ENCODE results near the gene PDSS2. TPM values are rescaled to one million over a fixed set of nuclear protein-coding genes. Genes with fewer than 3 reads are reported as not detected.
"Not testable (repeated sequence)": the region's sequence is repeated elsewhere in the genome, so short reads cannot be mapped to it uniquely, and the experiment has no call there.

Gene PDSS2
- total RNA-seq, 1 donor from 2014 or later = 13.0 TPM

DNA sequence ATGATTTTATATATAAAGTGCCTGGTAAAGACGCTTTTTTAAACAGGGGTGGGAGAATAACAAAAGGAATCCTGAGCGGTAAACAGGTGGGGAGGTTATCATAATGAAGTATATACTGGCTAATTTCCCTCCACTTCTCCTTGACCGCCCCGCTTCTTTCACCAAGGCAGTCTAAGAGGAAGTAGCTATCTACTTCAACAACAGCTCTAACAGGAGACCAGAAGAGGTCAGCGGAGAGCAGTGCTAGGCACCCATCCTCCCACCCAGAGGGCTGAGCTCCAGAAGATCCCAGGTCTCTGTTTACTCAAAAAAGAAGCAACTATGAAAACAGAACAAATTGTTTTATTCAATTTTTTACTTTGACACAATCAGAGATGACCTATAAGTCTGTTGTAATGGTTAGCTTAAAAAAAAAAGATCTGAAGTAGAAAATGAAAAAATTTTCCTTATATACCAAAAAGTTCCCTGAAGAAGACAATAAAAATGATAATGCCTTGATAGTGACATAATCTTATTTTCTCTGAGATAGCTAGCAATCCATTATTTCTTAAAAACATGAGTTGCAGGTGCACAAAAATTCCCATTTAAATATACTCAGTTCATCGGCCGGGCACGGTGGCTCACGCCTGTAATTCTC is 141.1 kb downstream of the PDSS2 start:
- Mint-ChIP-seq H3K9me3 (no peaks in the 10 kb centered on the region), H3K27me3 (ENCODE audit: low read depth) (no peaks in the 10 kb centered on the region), H3K36me3 (ENCODE audit: low read depth) (no peaks in the 10 kb centered on the region), H3K4me3 (ENCODE audit: low read depth) (no peak overlapping the region), H3K4me1 (ENCODE audit: low read depth) (peaks cover 10% of the 10 kb centered on the region), H3K27ac (no peak overlapping the region)
- DNase-seq (ENCODE audit: low spot score) = no peak
- intact Hi-C loops (cut with micrococcal nuclease) = loop anchor here (10.0 kb wide), 1 partner anchor 177 kb away; the partner anchor contains the start of gene SOBP

DNA sequence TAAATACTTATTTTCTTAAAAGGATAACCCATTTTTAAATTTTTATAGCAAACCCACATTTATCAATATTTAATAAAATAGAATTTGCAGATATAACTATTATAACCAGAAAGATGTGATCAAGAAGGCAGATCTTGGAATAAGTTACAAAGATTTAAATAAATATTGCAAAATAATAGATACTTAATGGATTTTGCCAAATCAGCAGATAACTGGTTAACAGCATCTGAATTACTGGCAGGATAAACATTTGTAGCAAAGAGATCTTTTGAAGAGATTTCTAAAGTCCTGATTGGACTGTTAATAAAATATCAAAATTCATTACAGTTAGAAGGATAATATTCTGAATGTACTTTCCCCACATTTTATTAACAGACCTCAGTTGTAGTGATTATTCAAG is 144.2 kb downstream of the PDSS2 start:
- intact Hi-C loops (cut with micrococcal nuclease) = loop anchor here (10.0 kb wide), 1 partner anchor 180 kb away; the partner anchor contains the start of gene SOBP

DNA sequence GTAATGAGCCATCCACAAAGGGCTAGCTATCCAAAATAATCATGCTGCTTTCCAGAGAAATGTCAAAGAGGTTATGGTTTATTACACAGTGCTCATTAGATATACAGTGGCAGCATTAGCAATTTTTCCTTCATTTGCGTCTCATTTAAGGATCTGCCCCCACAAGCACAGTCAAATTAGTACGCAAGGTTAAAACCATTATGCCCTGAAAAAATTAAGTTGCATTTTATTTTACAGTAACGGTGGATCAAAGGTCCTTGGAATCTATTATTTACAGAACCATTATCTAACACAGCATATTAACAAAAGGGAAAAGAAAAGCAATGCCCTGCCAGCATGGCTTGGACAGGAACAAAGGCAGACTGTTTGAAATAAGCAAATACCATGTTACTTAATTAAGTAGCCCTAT is 144.8 kb downstream of the PDSS2 start:
- H3K36me3 Mint-ChIP-seq (ENCODE audit: low read depth) = no peaks in the 10 kb centered on the region
- no peaks in the 10 kb centered on the region for H3K27me3 Mint-ChIP-seq (ENCODE audit: low read depth)
- H3K4me1 Mint-ChIP-seq (ENCODE audit: low read depth) = no peaks in the 10 kb centered on the region
- intact Hi-C loops (cut with micrococcal nuclease) = loop anchor here (10.0 kb wide), 1 partner anchor 180 kb away; the partner anchor contains the start of gene SOBP
- DNase-seq (ENCODE audit: low spot score) = no peak
- H3K27ac Mint-ChIP-seq = no peak overlapping the region
- no peak overlapping the region for H3K4me3 Mint-ChIP-seq (ENCODE audit: low read depth)
- H3K9me3 Mint-ChIP-seq = no peaks in the 10 kb centered on the region

More for the DNA sequence above, 144.2 kb downstream of the PDSS2 start:
- Mint-ChIP-seq H3K36me3 (ENCODE audit: low read depth) (no peaks in the 10 kb centered on the region), H3K27ac (no peak overlapping the region), H3K27me3 (ENCODE audit: low read depth) (no peaks in the 10 kb centered on the region), H3K4me3 (ENCODE audit: low read depth) (no peak overlapping the region), H3K9me3 (no peaks in the 10 kb centered on the region), H3K4me1 (ENCODE audit: low read depth) (no peaks in the 10 kb centered on the region)
- DNase-seq (ENCODE audit: low spot score) = no peak

DNA sequence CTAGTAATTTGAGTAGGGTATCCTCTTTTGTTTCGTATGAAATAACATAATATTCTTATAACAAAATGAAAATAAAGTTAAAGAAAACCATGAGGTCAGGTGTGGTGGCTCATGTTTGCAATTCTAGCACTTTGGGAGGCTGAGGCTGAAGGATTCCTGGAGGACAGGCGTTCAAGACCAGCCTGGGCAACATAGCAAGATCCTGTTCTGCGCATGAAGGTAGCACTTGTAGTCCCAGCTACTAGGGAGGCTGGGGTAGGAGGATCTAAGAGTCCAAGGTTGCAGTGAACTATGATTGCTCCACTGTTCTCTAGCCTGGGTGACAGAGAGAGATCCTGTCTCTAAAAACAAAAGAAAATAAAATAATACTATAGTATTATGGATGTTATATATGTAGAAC is 145.6 kb downstream of the PDSS2 start:
- Mint-ChIP-seq H3K27ac (no peak overlapping the region), H3K9me3 (no peaks in the 10 kb centered on the region), H3K27me3 (ENCODE audit: low read depth) (no peaks in the 10 kb centered on the region), H3K4me1 (ENCODE audit: low read depth) (no peaks in the 10 kb centered on the region), H3K4me3 (ENCODE audit: low read depth) (no peak overlapping the region), H3K36me3 (ENCODE audit: low read depth) (no peaks in the 10 kb centered on the region)
- intact Hi-C loops (cut with micrococcal nuclease) = loop anchor here (10.0 kb wide), 1 partner anchor 181 kb away; the partner anchor contains the start of gene SOBP
- DNase-seq (ENCODE audit: low spot score) = no peak

DNA sequence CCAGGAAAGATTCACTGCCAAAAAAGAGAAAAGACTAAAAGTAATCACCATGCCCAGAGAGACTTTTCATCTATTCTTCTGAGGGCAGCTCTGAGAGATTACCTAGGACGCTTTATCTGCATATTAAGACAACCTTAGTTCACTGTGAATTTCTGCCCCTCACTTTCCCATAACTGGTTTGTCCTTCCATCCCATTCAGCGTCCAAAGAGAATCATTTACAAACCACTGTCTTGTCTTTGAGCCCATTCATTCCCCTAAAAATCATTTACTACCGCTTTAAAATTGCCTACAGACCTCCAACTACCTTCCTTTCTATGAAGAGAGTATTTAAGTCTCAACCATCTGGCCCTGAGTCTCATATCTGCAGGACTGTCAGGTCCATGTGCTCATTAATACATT is 149.0 kb downstream of the PDSS2 start:
- Mint-ChIP-seq H3K4me3 (ENCODE audit: low read depth) (no peak overlapping the region), H3K36me3 (ENCODE audit: low read depth) (no peaks in the 10 kb centered on the region), H3K4me1 (ENCODE audit: low read depth) (peaks cover 6% of the 10 kb centered on the region), H3K27me3 (ENCODE audit: low read depth) (no peaks in the 10 kb centered on the region), H3K9me3 (no peaks in the 10 kb centered on the region), H3K27ac (no peak overlapping the region)
- no peak for DNase-seq (ENCODE audit: low spot score)
- intact Hi-C loops (cut with micrococcal nuclease) = loop anchor here (10.0 kb wide), 1 partner anchor 184 kb away; the partner anchor contains the start of gene SOBP

DNA sequence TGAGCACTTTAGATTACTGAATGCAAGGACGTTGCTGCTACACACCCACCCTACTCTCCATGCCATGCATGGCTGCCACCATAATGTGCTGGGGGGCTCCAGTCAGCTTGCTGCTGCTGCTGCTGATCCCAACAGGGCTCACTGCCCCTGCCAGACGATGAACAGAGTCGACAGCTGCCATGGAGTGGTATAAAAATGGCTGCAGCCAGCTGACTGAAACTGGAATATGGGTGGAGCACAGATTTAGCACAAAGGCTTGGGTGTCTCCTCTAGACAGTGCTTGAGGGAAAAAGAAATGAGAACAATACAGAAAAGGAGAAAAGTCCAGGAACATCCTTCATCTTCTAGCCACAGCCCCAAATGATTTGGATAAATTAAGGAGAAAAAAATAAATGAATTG is 150.7 kb downstream of the PDSS2 start:
- no peaks in the 10 kb centered on the region for H3K9me3 Mint-ChIP-seq
- H3K27me3 Mint-ChIP-seq (ENCODE audit: low read depth) = no peaks in the 10 kb centered on the region
- no peak for DNase-seq (ENCODE audit: low spot score)
- H3K36me3 Mint-ChIP-seq (ENCODE audit: low read depth) = no peaks in the 10 kb centered on the region
- H3K4me3 Mint-ChIP-seq (ENCODE audit: low read depth) = no peak overlapping the region
- intact Hi-C loops (cut with micrococcal nuclease) = no loop called here
- H3K27ac Mint-ChIP-seq = no peak overlapping the region
- H3K4me1 Mint-ChIP-seq (ENCODE audit: low read depth) = peaks cover 16% of the 10 kb centered on the region

DNA sequence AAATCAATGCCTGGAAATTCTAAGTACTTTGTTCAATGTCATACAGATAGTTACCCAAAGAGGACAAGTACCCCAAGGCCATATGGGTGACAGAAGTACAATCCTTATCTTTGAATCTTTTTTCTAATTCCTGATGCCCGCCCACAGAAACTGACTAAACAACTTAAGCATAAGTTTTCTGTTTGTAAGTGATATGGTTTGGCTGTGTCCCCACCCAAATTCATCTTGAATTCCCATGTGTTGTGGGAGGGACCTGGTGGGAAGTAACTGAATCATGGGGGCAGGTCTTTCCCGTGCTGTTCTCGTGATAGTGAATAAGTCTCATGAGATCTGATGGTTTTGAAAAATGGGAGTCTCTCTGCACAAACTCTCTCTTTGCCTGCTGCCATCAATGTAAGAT is 153.4 kb downstream of the PDSS2 start:
- intact Hi-C loops (cut with micrococcal nuclease); H3K4me3 Mint-ChIP-seq (ENCODE audit: low read depth); H3K27ac Mint-ChIP-seq; H3K9me3 Mint-ChIP-seq; DNase-seq (ENCODE audit: low spot score); H3K27me3 Mint-ChIP-seq (ENCODE audit: low read depth); H3K36me3 Mint-ChIP-seq (ENCODE audit: low read depth): not testable (repeated sequence)
- H3K4me1 Mint-ChIP-seq (ENCODE audit: low read depth) = peaks cover 16% of the 10 kb centered on the region

DNA sequence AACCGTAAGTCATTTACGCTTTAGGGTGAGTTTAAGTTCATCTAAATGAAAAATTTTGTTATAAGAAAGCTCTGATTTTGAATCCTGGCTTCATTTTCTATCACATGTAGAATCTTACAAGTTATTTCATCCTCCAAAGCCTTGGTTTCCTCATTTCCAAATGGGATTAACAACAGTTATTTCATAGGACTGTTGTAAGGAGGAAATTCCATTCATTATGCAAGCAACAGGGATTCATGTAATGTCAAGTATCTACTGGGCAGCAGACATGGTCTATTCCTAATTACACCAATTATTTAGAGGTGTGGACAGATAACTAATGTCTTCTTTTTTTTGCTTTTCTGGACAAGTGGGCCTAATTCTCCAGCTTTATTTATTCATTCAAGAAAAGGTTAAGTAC is 154.0 kb downstream of the PDSS2 start:
- no peak for DNase-seq (ENCODE audit: low spot score)
- H3K9me3 Mint-ChIP-seq = no peaks in the 10 kb centered on the region
- H3K36me3 Mint-ChIP-seq (ENCODE audit: low read depth) = no peaks in the 10 kb centered on the region
- no peak overlapping the region for H3K27ac Mint-ChIP-seq
- no peaks in the 10 kb centered on the region for H3K27me3 Mint-ChIP-seq (ENCODE audit: low read depth)
- intact Hi-C loops (cut with micrococcal nuclease) = no loop called here
- H3K4me1 Mint-ChIP-seq (ENCODE audit: low read depth) = peaks cover 16% of the 10 kb centered on the region
- H3K4me3 Mint-ChIP-seq (ENCODE audit: low read depth) = no peak overlapping the region

DNA sequence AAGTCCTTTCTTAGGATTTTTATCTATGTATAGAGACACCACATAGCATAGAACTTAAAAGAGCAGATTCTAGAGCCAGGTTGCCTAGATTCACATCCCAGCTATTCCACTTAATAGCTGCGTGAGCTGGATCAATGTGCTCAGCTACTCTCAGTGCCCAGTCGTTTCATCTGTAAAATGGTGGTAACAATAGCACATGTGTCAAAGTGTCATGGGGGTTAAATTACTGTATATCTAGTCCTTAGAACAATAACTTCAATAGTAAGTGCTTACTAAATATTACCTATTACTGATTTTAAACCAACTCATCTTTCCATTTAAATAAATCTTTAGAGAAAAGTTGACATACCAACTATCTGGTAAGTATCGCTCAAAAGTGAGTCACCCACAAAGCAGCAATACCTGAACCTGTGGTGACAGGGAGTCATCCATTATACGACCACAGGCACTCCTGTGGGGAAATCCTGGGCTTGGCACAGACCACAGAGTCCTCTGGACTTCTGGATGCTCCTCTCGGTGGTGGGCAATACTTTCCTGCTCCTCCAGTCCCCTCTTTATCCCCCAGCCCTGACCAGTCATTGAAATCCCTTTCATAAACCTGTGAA is 154.8 kb downstream of the PDSS2 start:
- DNase-seq (ENCODE audit: low spot score) = no peak
- H3K4me3 Mint-ChIP-seq (ENCODE audit: low read depth) = no peak overlapping the region
- H3K36me3 Mint-ChIP-seq (ENCODE audit: low read depth) = no peaks in the 10 kb centered on the region
- H3K9me3 Mint-ChIP-seq = no peaks in the 10 kb centered on the region
- H3K4me1 Mint-ChIP-seq (ENCODE audit: low read depth) = peaks cover 16% of the 10 kb centered on the region
- no peaks in the 10 kb centered on the region for H3K27me3 Mint-ChIP-seq (ENCODE audit: low read depth)
- no peak overlapping the region for H3K27ac Mint-ChIP-seq
- intact Hi-C loops (cut with micrococcal nuclease) = no loop called here

DNA sequence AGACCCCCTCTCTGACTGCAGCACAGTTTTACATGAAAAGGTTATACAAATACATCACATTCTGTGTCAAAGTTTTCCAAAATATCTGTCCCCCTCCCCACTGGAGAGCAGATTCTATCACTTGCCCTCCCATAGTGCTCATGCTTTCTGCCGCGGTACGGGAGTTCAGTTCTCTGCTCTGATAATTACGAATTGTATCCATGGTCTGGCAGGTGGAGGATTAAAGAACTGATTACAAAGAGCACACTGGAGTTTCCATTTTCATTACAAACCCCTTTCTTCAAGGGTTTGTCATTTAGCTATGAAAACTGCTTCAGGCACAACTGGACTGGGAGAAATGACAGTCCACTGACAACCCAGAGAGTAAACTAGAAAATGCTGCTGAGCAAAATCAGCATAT is 166.0 kb downstream of the PDSS2 start:
- H3K36me3 Mint-ChIP-seq (ENCODE audit: low read depth) = no peaks in the 10 kb centered on the region
- H3K27me3 Mint-ChIP-seq (ENCODE audit: low read depth) = no peaks in the 10 kb centered on the region
- H3K27ac Mint-ChIP-seq = no peak overlapping the region
- H3K4me1 Mint-ChIP-seq (ENCODE audit: low read depth) = no peaks in the 10 kb centered on the region
- no peak overlapping the region for H3K4me3 Mint-ChIP-seq (ENCODE audit: low read depth)
- no peak for DNase-seq (ENCODE audit: low spot score)
- intact Hi-C loops (cut with micrococcal nuclease) = no loop called here
- no peaks in the 10 kb centered on the region for H3K9me3 Mint-ChIP-seq

DNA sequence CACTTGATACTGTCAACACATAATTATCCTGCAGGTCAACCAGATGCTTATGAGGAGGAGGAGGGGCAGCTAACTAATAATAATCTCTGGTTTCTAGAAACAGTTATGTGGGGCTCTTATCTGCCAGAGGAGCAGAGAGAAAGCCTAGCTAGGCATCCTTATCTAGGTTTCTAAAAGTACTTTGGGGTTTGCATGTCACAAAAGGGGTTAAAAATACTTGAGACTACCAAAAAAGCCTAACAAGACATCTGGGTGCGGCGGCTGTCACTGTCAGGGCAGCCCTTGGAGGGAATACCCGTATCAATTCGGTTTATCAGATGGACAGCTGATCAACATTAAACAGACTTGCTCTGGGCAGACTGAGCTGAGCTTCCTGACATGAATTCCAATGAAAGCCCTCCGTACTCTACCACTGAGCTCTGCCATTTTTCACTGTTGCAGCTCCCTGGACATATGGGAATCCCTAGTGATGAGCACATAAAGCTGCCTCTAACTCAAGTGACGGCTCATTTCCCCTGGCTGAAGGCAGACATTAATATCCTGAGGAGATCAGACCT is 166.6 kb downstream of the PDSS2 start:
- intact Hi-C loops (cut with micrococcal nuclease) = no loop called here
- H3K4me3 Mint-ChIP-seq (ENCODE audit: low read depth) = no peak overlapping the region
- DNase-seq (ENCODE audit: low spot score) = no peak
- H3K27me3 Mint-ChIP-seq (ENCODE audit: low read depth) = no peaks in the 10 kb centered on the region
- no peaks in the 10 kb centered on the region for H3K9me3 Mint-ChIP-seq
- no peaks in the 10 kb centered on the region for H3K4me1 Mint-ChIP-seq (ENCODE audit: low read depth)
- no peak overlapping the region for H3K27ac Mint-ChIP-seq
- no peaks in the 10 kb centered on the region for H3K36me3 Mint-ChIP-seq (ENCODE audit: low read depth)

DNA sequence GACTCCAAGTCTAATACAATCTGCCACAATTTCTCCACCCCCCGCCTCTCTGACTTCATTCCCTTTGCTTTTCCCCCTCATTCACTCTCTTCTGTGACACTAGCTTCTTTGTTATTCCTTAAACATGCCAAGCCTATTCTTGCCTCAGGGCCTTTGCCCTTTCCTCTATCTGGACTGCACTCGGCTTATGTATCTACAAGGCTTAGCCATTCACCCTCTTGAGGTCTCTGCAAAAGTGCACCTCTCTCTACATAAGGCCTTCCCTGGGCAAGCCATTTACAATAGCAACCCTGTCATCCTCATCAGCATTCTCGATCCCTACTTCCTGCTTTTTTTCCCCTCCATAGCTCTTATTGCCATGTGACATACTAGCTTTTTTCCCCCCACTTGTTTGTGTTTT is 168.9 kb downstream of the PDSS2 start:
- no peaks in the 10 kb centered on the region for H3K36me3 Mint-ChIP-seq (ENCODE audit: low read depth)
- H3K4me1 Mint-ChIP-seq (ENCODE audit: low read depth) = no peaks in the 10 kb centered on the region
- no peaks in the 10 kb centered on the region for H3K9me3 Mint-ChIP-seq
- no peaks in the 10 kb centered on the region for H3K27me3 Mint-ChIP-seq (ENCODE audit: low read depth)
- no peak for DNase-seq (ENCODE audit: low spot score)
- H3K27ac Mint-ChIP-seq = no peak overlapping the region
- intact Hi-C loops (cut with micrococcal nuclease) = no loop called here
- H3K4me3 Mint-ChIP-seq (ENCODE audit: low read depth) = no peak overlapping the region

DNA sequence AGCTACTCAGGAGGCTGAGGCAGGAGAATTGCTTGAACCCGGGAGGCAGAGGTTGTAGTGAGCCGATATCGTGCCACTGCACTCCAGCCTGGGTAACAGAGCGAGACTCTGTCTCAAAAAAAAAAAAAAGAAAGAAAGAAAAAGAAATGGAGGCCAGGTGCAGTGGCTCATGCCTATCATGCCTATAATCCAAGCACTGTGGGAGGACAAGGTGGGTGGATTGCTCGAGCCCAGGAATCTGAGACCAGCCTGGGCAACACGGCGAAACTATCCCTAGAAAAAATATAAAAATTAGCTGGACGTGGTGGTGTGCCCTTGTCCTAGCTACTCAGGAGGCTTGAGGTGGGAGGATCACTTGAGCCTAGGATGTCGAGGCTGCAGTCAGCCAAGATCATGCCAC is 170.1 kb downstream of the PDSS2 start:
- H3K27ac Mint-ChIP-seq; H3K4me3 Mint-ChIP-seq (ENCODE audit: low read depth); H3K27me3 Mint-ChIP-seq (ENCODE audit: low read depth); H3K4me1 Mint-ChIP-seq (ENCODE audit: low read depth); intact Hi-C loops (cut with micrococcal nuclease); H3K9me3 Mint-ChIP-seq; DNase-seq (ENCODE audit: low spot score); H3K36me3 Mint-ChIP-seq (ENCODE audit: low read depth): not testable (repeated sequence)

All from activated T-helper 2 cell treated with anti-CD3 and anti-CD28 coated beads, Interferon-gamma antibody, Interleukin-2, Interleukin-4, amounts not matched to agents 10 μg/mL and 5 μg/mL and 100 μg/mL, durations not matched to agents 14 hours and 24 hours and 36 hours (primary cell).